Measurements from ENCODE around the gene C1orf74. TPM values are rescaled to one million over a fixed set of nuclear protein-coding genes. Genes with fewer than 3 reads are reported as not detected.
A peak's percentile ranks its signal among the peaks of the same experiment; 100 is the strongest.

Gene C1orf74
- total RNA-seq, 3 donors from 2014 or later (not counting 1 experiment from before 2014, with no cell fraction given), result 0.75 to 0.88 (median 0.80) TPM

GRCh38 chr1:209748620-209749019 is 35.7 kb downstream of the C1orf74 start:
- TF ChIP-seq CTCF (IDR thresholded peaks at IDR 0.05), result no peak
- Histone ChIP-seq H3K9me3 (ENCODE audit: control insufficient read depth, insufficient read depth, low read length) (no peaks in the 10 kb centered on the region), H3K27me3 (ENCODE audit: control insufficient read depth, insufficient read depth, low read length) (no peaks in the 10 kb centered on the region), H3K4me3 (ENCODE audit: low read length) (no peak overlapping the region), H3K4me1 (ENCODE audit: control insufficient read depth, insufficient read depth, low read length) (peaks cover 28% of the 10 kb centered on the region), H3K36me3 (ENCODE audit: control insufficient read depth, insufficient read depth, low read length) (no peaks in the 10 kb centered on the region), H3K27ac (ENCODE audit: low read length) (no peak overlapping the region)
- H3K27ac Mint-ChIP-seq, result peak overlapping the region; percentile 85 to 92
- H3K36me3 Mint-ChIP-seq, result no peaks in the 10 kb centered on the region
- 79% methylated on average over 4 of the region's 4 CpGs for WGBS (ENCODE audit: insufficient coverage)
- no peaks in the 10 kb centered on the region for H3K27me3 Mint-ChIP-seq (ENCODE audit: low read depth in 2 of 2)
- H3K9me3 Mint-ChIP-seq, result no peaks in the 10 kb centered on the region
- intact Hi-C loops (cut with micrococcal nuclease), result loop anchor here (5.0 kb wide), 1 partner anchor 56 kb away; no protein-coding TSS in a partner anchor
- no peak overlapping the region for H3K4me3 Mint-ChIP-seq
- DNase-seq (peak in 1 of 2 donors; percentile 36), ATAC-seq (no peak)
- H3K4me1 Mint-ChIP-seq, result peaks cover 24 to 26% of the 10 kb centered on the region in 2 donors

GRCh38 chr1:209747580-209748262 is 36.6 kb downstream of the C1orf74 start:
- H3K4me3 ChIP-seq (ENCODE audit: low read length), result peak overlapping the region; percentile 27
- peak; percentile 87 to 88 for DNase-seq
- no peaks in the 10 kb centered on the region for H3K27me3 ChIP-seq (ENCODE audit: control insufficient read depth, insufficient read depth, low read length)
- WGBS (ENCODE audit: insufficient coverage), result 18% methylated on average over 37 of the region's 37 CpGs
- H3K4me3 Mint-ChIP-seq, result peak overlapping the region; percentile 86
- no peaks in the 10 kb centered on the region for H3K36me3 Mint-ChIP-seq
- peaks cover 28% of the 10 kb centered on the region for H3K4me1 ChIP-seq (ENCODE audit: control insufficient read depth, insufficient read depth, low read length)
- H3K27ac Mint-ChIP-seq, result peak overlapping the region; percentile 85 to 92
- no peaks in the 10 kb centered on the region for H3K36me3 ChIP-seq (ENCODE audit: control insufficient read depth, insufficient read depth, low read length)
- H3K9me3 Mint-ChIP-seq, result no peaks in the 10 kb centered on the region
- H3K4me1 Mint-ChIP-seq, result peaks cover 24 to 26% of the 10 kb centered on the region in 2 donors
- intact Hi-C loops (cut with micrococcal nuclease), result loop anchor here (1.0 to 5.0 kb wide), 4 partner anchors 22 to 178 kb away; no protein-coding TSS in a partner anchor
- ATAC-seq, result peak; percentile 96 to 98 (median 98)
- H3K9me3 ChIP-seq (ENCODE audit: control insufficient read depth, insufficient read depth, low read length), result no peaks in the 10 kb centered on the region
- no peaks in the 10 kb centered on the region for H3K27me3 Mint-ChIP-seq (ENCODE audit: low read depth in 2 of 2)
- peak; percentile 94 for TF ChIP-seq CTCF (IDR thresholded peaks at IDR 0.05)
- H3K27ac ChIP-seq (ENCODE audit: low read length), result peak overlapping the region; percentile 68

GRCh38 chr1:209746451-209747165 is 37.8 kb downstream of the C1orf74 start:
- Histone ChIP-seq H3K27me3 (ENCODE audit: control insufficient read depth, insufficient read depth, low read length) (no peaks in the 10 kb centered on the region), H3K36me3 (ENCODE audit: control insufficient read depth, insufficient read depth, low read length) (no peaks in the 10 kb centered on the region), H3K9me3 (ENCODE audit: control insufficient read depth, insufficient read depth, low read length) (no peaks in the 10 kb centered on the region), H3K4me1 (ENCODE audit: control insufficient read depth, insufficient read depth, low read length) (peaks cover 26% of the 10 kb centered on the region), H3K4me3 (ENCODE audit: low read length) (no peak overlapping the region), H3K27ac (ENCODE audit: low read length) (no peak overlapping the region)
- no peaks in the 10 kb centered on the region for H3K27me3 Mint-ChIP-seq (ENCODE audit: low read depth in 2 of 2)
- peaks cover 16 to 17% of the 10 kb centered on the region in 2 donors for H3K4me1 Mint-ChIP-seq
- 81% methylated on average over 2 of the region's 4 CpGs for WGBS (ENCODE audit: insufficient coverage)
- TF ChIP-seq CTCF (IDR thresholded peaks at IDR 0.05), result no peak
- ATAC-seq, result no peak
- no peak for DNase-seq
- H3K4me3 Mint-ChIP-seq, result peak overlapping the region; percentile 25
- H3K36me3 Mint-ChIP-seq, result no peaks in the 10 kb centered on the region
- H3K9me3 Mint-ChIP-seq, result no peaks in the 10 kb centered on the region
- intact Hi-C loops (cut with micrococcal nuclease), result loop anchor here (1.0 to 5.0 kb wide), 4 partner anchors 23 to 177 kb away; no protein-coding TSS in a partner anchor
- peak overlapping the region; percentile 85 to 92 for H3K27ac Mint-ChIP-seq
